ENCODE results near the gene USP49. TPM values are rescaled to one million over a fixed set of nuclear protein-coding genes. Genes with fewer than 3 reads are reported as not detected.

USP49 gene
- total RNA-seq, 1 donor from 2014 or later, result 4.8 TPM

GRCh38 chr6:41937861-41938574 lies 42.8 kb upstream of the USP49 start:
- no peak for DNase-seq (ENCODE audit: low spot score)
- Mint-ChIP-seq H3K27ac (peak overlapping the region; percentile 53), H3K4me1 (ENCODE audit: low read depth) (peaks cover 69% of the 10 kb centered on the region), H3K4me3 (peak overlapping the region; percentile 99), H3K9me3 (no peaks in the 10 kb centered on the region), H3K36me3 (ENCODE audit: low read depth) (peaks cover 49% of the 10 kb centered on the region), H3K27me3 (ENCODE audit: insufficient read depth) (no peaks in the 10 kb centered on the region)
- intact Hi-C loops (cut with micrococcal nuclease), result loop anchor here (2.0 to 5.0 kb wide), 3 partner anchors 21 to 279 kb away; partner anchors contain the start of gene MRPS10

GRCh38 chr6:41937472-41937860 lies 42.3 kb upstream of the USP49 start:
- H3K4me1 Mint-ChIP-seq (ENCODE audit: low read depth), result peaks cover 74% of the 10 kb centered on the region

DNA sequence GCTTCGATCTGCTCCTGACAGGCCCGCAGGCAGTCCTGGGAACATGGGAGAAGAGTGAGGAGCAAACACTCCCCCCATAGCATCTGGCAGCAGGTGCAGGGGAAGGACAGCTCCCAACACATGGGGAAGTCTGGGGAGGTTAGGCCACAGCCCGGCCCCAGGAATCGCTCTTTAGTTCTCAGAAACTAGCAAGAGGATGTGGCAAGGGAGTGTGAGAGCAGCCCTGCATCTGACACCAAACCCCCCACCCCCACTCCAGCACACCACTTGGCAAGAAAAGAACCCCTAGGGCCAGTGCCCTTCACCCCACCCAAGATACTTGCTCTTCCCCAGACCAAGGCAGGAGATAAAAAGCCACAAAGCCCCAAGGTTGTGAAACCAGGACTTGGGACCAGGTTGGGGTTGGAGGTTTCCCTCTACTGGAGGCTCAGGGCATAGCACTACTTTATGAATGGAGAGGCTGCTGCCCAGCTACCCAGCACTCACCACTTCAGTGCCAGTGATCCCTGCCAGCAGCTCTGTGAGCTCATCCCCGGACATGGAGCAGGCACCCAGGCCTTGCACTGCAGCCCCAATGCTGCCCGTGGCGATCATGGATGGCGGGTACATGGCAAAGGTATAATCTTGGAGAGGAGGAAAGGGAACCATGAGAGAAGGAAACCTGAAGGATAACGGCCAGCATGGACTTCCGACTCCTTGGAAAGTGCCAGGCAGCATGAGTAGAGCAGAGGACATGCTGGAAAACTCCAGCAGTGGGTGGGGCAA lies 41.1 kb upstream of the USP49 start:
- peak; percentile 83 for DNase-seq (ENCODE audit: low spot score)
- Mint-ChIP-seq H3K4me3 (peak overlapping the region; percentile 99), H3K27ac (peak overlapping the region; percentile 84), H3K27me3 (ENCODE audit: insufficient read depth) (no peaks in the 10 kb centered on the region), H3K9me3 (no peaks in the 10 kb centered on the region), H3K36me3 (ENCODE audit: low read depth) (peaks cover 64% of the 10 kb centered on the region), H3K4me1 (ENCODE audit: low read depth) (peaks cover 77% of the 10 kb centered on the region)
- intact Hi-C loops (cut with micrococcal nuclease), result loop anchor here (1.0 to 5.0 kb wide), 10 partner anchors 15 to 281 kb away; partner anchors contain the start of genes BYSL, MED20, MRPS10 and TOMM6

More at GRCh38 chr6:41937472-41937860, 42.3 kb upstream of the USP49 start:
- H3K36me3 Mint-ChIP-seq (ENCODE audit: low read depth), result peaks cover 54% of the 10 kb centered on the region
- intact Hi-C loops (cut with micrococcal nuclease), result loop anchor here (2.0 to 5.0 kb wide), 3 partner anchors 21 to 280 kb away; partner anchors contain the start of gene MRPS10
- H3K4me3 Mint-ChIP-seq, result peak overlapping the region; percentile 99
- no peaks in the 10 kb centered on the region for H3K9me3 Mint-ChIP-seq
- peak overlapping the region; percentile 53 for H3K27ac Mint-ChIP-seq
- DNase-seq (ENCODE audit: low spot score), result no peak
- no peaks in the 10 kb centered on the region for H3K27me3 Mint-ChIP-seq (ENCODE audit: insufficient read depth)

DNA sequence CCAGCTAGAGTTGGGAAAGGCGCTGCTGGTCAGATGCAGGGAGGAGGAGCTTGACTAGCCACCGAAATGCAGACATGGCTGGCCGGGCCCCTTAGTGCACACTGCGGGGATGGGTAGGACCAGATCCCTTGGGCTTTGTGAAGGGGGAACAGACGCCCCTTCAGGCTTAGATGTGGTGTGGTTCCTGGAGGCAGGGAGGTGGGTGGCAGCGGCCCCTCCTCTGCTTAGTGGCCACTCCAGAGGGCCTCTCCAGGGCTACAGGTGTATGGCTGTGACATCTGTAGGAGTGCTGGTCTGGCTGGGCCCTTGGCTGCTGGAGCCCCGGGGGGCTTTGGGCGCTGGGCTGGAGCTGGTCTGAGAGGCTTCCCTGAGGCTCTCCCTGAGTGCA lies 40.5 kb upstream of the USP49 start:
- Mint-ChIP-seq H3K36me3 (ENCODE audit: low read depth) (peaks cover 68% of the 10 kb centered on the region), H3K4me3 (peak overlapping the region; percentile 99), H3K27me3 (ENCODE audit: insufficient read depth) (no peaks in the 10 kb centered on the region), H3K27ac (peak overlapping the region; percentile 84), H3K4me1 (ENCODE audit: low read depth) (peaks cover 77% of the 10 kb centered on the region), H3K9me3 (no peaks in the 10 kb centered on the region)
- intact Hi-C loops (cut with micrococcal nuclease), result loop anchor here (1.0 to 5.0 kb wide), 10 partner anchors 14 to 282 kb away; partner anchors contain the start of genes BYSL, MED20, MRPS10 and TOMM6
- DNase-seq (ENCODE audit: low spot score), result no peak

- peaks cover 76% of the 10 kb centered on the region for H3K4me1 Mint-ChIP-seq (ENCODE audit: low read depth)
- H3K4me3 Mint-ChIP-seq, result peak overlapping the region; percentile 99
- H3K27ac Mint-ChIP-seq, result peak overlapping the region; percentile 79
- intact Hi-C loops (cut with micrococcal nuclease), result loop anchor here (5.0 kb wide), 1 partner anchor 282 kb away; the partner anchor contains the start of gene MRPS10
- no peaks in the 10 kb centered on the region for H3K9me3 Mint-ChIP-seq
- no peaks in the 10 kb centered on the region for H3K27me3 Mint-ChIP-seq (ENCODE audit: insufficient read depth)
- no peak for DNase-seq (ENCODE audit: low spot score)
- H3K36me3 Mint-ChIP-seq (ENCODE audit: low read depth), result peaks cover 65% of the 10 kb centered on the region
Measured at GRCh38 chr6:41935193-41935574, 40.0 kb upstream of the USP49 start.

DNA sequence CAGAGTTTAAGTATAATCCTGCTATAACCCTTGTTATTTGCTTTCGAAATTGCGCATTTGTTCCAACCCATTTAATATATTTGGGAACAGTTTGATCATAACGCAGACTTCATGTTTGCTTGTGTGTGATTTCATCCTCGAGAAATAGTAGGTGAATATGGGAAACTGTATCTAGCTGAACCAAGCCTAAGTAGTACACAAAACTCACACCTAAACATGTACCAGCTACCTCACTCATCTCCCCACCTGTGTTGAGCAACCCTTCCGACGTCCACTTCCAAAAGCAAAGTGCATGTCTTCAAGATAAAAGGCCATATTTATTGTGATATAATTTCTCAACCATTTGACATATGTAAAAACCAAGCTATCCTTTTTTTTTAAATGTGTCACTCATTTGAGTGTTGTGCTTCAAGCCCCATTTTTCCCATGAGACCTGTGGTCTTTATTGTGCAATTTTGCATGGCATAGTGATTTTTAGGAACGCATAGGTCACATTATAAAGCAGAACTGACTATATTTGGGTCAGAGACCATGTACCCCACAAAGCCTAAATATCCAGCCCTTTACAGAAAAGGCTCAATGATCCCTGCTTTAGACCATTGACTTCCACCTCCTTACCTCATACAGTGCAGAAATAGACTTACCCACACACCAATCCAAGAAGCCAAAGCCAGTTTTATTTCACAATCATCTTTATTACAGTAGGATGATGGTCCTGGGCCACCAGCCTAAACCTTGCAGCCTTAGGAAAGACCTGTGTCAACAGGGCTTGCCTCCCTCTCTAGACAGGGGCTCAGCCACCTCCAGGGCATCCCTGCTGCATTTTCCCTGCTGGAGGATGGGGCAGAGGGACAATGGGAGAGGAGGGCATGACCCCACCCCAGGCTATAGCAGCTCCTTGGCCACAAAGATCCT lies 39.4 kb upstream of the USP49 start:
- no peaks in the 10 kb centered on the region for H3K9me3 Mint-ChIP-seq
- intact Hi-C loops (cut with micrococcal nuclease), result loop anchor here (5.0 kb wide), 1 partner anchor 283 kb away; the partner anchor contains the start of gene MRPS10
- H3K36me3 Mint-ChIP-seq (ENCODE audit: low read depth), result peaks cover 62% of the 10 kb centered on the region
- peaks cover 70% of the 10 kb centered on the region for H3K4me1 Mint-ChIP-seq (ENCODE audit: low read depth)
- DNase-seq (ENCODE audit: low spot score), result no peak
- H3K4me3 Mint-ChIP-seq, result peak overlapping the region; percentile 99
- H3K27me3 Mint-ChIP-seq (ENCODE audit: insufficient read depth), result no peaks in the 10 kb centered on the region
- peak overlapping the region; percentile 79 for H3K27ac Mint-ChIP-seq

- H3K4me1 Mint-ChIP-seq (ENCODE audit: low read depth), result peaks cover 61% of the 10 kb centered on the region
- H3K9me3 Mint-ChIP-seq, result no peaks in the 10 kb centered on the region
- H3K27ac Mint-ChIP-seq, result no peak overlapping the region
- no peak overlapping the region for H3K4me3 Mint-ChIP-seq
- DNase-seq (ENCODE audit: low spot score), result no peak
- peaks cover 63% of the 10 kb centered on the region for H3K36me3 Mint-ChIP-seq (ENCODE audit: low read depth)
- H3K27me3 Mint-ChIP-seq (ENCODE audit: insufficient read depth), result no peaks in the 10 kb centered on the region
- intact Hi-C loops (cut with micrococcal nuclease), result no loop called here
Measured at GRCh38 chr6:41932378-41932777, 37.2 kb upstream of the USP49 start.

DNA sequence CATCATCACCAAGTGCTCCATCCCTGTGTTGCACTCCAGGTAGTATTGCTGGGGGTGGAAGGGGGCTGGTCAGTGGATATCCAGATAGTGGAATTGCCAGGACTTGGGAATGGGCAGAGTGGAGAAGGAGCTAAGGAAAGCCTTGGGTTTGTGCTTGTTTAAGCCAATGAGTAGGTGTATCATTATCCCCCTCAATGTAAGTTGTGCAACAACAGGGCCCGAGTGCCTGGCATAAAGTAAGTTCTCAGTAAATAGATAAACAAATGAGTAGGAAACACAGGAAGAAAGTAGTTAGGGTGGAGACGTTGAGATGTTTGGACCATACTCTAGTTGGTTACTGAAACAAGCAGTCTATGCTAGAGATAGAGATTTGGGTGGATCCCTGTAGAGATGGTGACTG lies 36.6 kb upstream of the USP49 start:
- Mint-ChIP-seq H3K36me3 (ENCODE audit: low read depth) (peaks cover 60% of the 10 kb centered on the region), H3K9me3 (no peaks in the 10 kb centered on the region), H3K4me3 (no peak overlapping the region), H3K27me3 (ENCODE audit: insufficient read depth) (no peaks in the 10 kb centered on the region), H3K27ac (peak overlapping the region; percentile 32), H3K4me1 (ENCODE audit: low read depth) (peaks cover 58% of the 10 kb centered on the region)
- DNase-seq (ENCODE audit: low spot score), result no peak
- intact Hi-C loops (cut with micrococcal nuclease), result no loop called here

- no peak overlapping the region for H3K4me3 Mint-ChIP-seq
- no peak overlapping the region for H3K27ac Mint-ChIP-seq
- H3K4me1 Mint-ChIP-seq (ENCODE audit: low read depth), result peaks cover 46% of the 10 kb centered on the region
- no peak for DNase-seq (ENCODE audit: low spot score)
- intact Hi-C loops (cut with micrococcal nuclease), result loop anchor here (10.0 kb wide), 1 partner anchor 635 kb away; the partner anchor contains the start of gene UBR2
- peaks cover 54% of the 10 kb centered on the region for H3K36me3 Mint-ChIP-seq (ENCODE audit: low read depth)
- H3K9me3 Mint-ChIP-seq, result no peaks in the 10 kb centered on the region
- no peaks in the 10 kb centered on the region for H3K27me3 Mint-ChIP-seq (ENCODE audit: insufficient read depth)
Measured at GRCh38 chr6:41929924-41930323, 34.7 kb upstream of the USP49 start.

- Mint-ChIP-seq H3K4me3 (no peak overlapping the region), H3K9me3 (no peaks in the 10 kb centered on the region), H3K36me3 (ENCODE audit: low read depth) (peaks cover 58% of the 10 kb centered on the region), H3K27ac (no peak overlapping the region), H3K4me1 (ENCODE audit: low read depth) (peaks cover 52% of the 10 kb centered on the region), H3K27me3 (ENCODE audit: insufficient read depth) (no peaks in the 10 kb centered on the region)
- DNase-seq (ENCODE audit: low spot score), result no peak
- intact Hi-C loops (cut with micrococcal nuclease), result loop anchor here (10.0 kb wide), 1 partner anchor 638 kb away; the partner anchor contains the start of gene UBR2
Measured at GRCh38 chr6:41927253-41927652, 32.1 kb upstream of the USP49 start.

- peak overlapping the region; percentile 98 for H3K4me3 Mint-ChIP-seq
- H3K27ac Mint-ChIP-seq, result peak overlapping the region; percentile 98
- no peak for DNase-seq (ENCODE audit: low spot score)
- H3K27me3 Mint-ChIP-seq (ENCODE audit: insufficient read depth), result no peaks in the 10 kb centered on the region
- no peaks in the 10 kb centered on the region for H3K9me3 Mint-ChIP-seq
- H3K36me3 Mint-ChIP-seq (ENCODE audit: low read depth), result peaks cover 28% of the 10 kb centered on the region
- intact Hi-C loops (cut with micrococcal nuclease), result loop anchor here (10.0 kb wide), 1 partner anchor 643 kb away; the partner anchor contains the start of gene UBR2
- H3K4me1 Mint-ChIP-seq (ENCODE audit: low read depth), result peaks cover 54% of the 10 kb centered on the region
Measured at GRCh38 chr6:41922154-41922553, 27.0 kb upstream of the USP49 start.

GRCh38 chr6:41921712-41921998 lies 26.5 kb upstream of the USP49 start:
- Mint-ChIP-seq H3K27ac (peak overlapping the region; percentile 98), H3K36me3 (ENCODE audit: low read depth) (peaks cover 29% of the 10 kb centered on the region), H3K9me3 (no peaks in the 10 kb centered on the region), H3K4me1 (ENCODE audit: low read depth) (peaks cover 54% of the 10 kb centered on the region), H3K4me3 (peak overlapping the region; percentile 98), H3K27me3 (ENCODE audit: insufficient read depth) (no peaks in the 10 kb centered on the region)
- DNase-seq (ENCODE audit: low spot score), result no peak
- intact Hi-C loops (cut with micrococcal nuclease), result loop anchor here (1.0 to 10.0 kb wide), 11 partner anchors 15 to 643 kb away; partner anchors contain the start of genes CCND3, MRPS10, PRICKLE4 and TFEB
